Calu3 (cell line): Measurements from ENCODE around the gene ABHD15. TPM values are rescaled to one million over a fixed set of nuclear protein-coding genes. Genes with fewer than 3 reads are reported as not detected.
"Not testable (repeated sequence)": the region's sequence is repeated elsewhere in the genome, so short reads cannot be mapped to it uniquely, and the experiment has no call there.

ENCODE experiments used
- BruUV-seq: library from RNA; stranded (reverse); fragments of 400-500 nt; replicated peaks from 2 replicates; lab custom pipeline; 2021; lab: Mats Ljungman, UMichigan
- CTCF ChIA-PET: fragments of 300-600 bp; sonication (Branson Sonifier 250); formaldehyde crosslinking; loops from one replicate; lab custom pipeline; 2022; ENCODE audit warnings: antibody characterized with exemption; lab: Charles Lee
- DNase-seq: peaks from one replicate; pipeline ENCODE4 v3.0.0; 2022
- H3K27ac Mint-ChIP-seq: one replicate; pipeline ENCODE4 v1.8.0; 2022; ENCODE audit warnings: mixed read lengths; ENCODE audit not compliant: unreplicated experiment
- H3K27me3 Mint-ChIP-seq: one replicate; pipeline ENCODE4 v1.8.0; 2022; ENCODE audit warnings: mixed read lengths; ENCODE audit not compliant: unreplicated experiment
- H3K36me3 Mint-ChIP-seq: one replicate; pipeline ENCODE4 v1.8.0; 2022; ENCODE audit warnings: mild to moderate bottlenecking, moderate library complexity, mixed read lengths; ENCODE audit not compliant: insufficient read depth, unreplicated experiment
- H3K4me1 Mint-ChIP-seq: one replicate; pipeline ENCODE4 v1.8.0; 2022; ENCODE audit warnings: mild to moderate bottlenecking, low read depth, mixed read lengths; ENCODE audit not compliant: unreplicated experiment
- H3K4me3 Mint-ChIP-seq: one replicate; pipeline ENCODE4 v1.8.0; 2022; ENCODE audit warnings: mild to moderate bottlenecking, low read depth, moderate library complexity, mixed read lengths; ENCODE audit not compliant: unreplicated experiment
- H3K9me3 Mint-ChIP-seq: one replicate; pipeline ENCODE4 v1.8.0; 2022; ENCODE audit warnings: low read depth, mixed read lengths; ENCODE audit not compliant: unreplicated experiment
- intact Hi-C: fragments of 100-400 bp; cut with micrococcal nuclease; formaldehyde crosslinking; loops from one replicate; pipeline ENCODE4 v1.10.0; 2022; ENCODE audit not compliant: unreplicated experiment
- total RNA-seq: library from RNA; stranded (reverse); gene quantifications from 2 replicates; pipeline ENCODE4 v1.2.3, GENCODE V29; 2022
- TF ChIP-seq, protein P1 (sequence below): fragments of 200-600 bp; IDR thresholded peaks from one replicate; pipeline ENCODE4 v1.8.0; 2022; ENCODE audit warnings: antibody characterized with exemption; ENCODE audit not compliant: unreplicated experiment

The ABHD15 gene
- total RNA-seq, 1 experiment from 2014 or later: 12.5 TPM

DNA sequence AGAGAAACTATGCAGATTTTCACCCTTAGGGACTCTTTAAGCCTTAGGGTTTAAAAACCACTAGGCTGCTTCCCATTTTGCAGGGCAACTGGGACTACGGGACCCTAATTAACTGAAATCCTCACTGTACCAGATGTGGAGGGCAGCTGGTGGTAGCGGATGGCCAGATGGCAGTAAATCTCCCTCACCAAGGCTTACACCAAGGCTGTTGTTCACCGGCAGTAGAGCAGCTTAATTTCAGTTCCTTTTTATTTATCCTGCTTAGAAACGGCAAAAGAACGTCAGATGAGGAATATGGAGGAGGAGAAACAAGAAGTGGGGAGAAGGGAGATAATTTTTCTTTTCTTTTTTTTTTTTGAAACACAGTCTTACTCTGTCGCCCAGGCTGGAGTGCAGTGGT is 6.5 kb downstream of the ABHD15 start:
- no peak for DNase-seq
- BruUV-seq: no TSS peak
- TF ChIP-seq, protein P1, sequence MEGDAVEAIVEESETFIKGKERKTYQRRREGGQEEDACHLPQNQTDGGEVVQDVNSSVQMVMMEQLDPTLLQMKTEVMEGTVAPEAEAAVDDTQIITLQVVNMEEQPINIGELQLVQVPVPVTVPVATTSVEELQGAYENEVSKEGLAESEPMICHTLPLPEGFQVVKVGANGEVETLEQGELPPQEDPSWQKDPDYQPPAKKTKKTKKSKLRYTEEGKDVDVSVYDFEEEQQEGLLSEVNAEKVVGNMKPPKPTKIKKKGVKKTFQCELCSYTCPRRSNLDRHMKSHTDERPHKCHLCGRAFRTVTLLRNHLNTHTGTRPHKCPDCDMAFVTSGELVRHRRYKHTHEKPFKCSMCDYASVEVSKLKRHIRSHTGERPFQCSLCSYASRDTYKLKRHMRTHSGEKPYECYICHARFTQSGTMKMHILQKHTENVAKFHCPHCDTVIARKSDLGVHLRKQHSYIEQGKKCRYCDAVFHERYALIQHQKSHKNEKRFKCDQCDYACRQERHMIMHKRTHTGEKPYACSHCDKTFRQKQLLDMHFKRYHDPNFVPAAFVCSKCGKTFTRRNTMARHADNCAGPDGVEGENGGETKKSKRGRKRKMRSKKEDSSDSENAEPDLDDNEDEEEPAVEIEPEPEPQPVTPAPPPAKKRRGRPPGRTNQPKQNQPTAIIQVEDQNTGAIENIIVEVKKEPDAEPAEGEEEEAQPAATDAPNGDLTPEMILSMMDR: no peak
- H3K4me3 Mint-ChIP-seq: no peak overlapping the region
- H3K27ac Mint-ChIP-seq: no peak overlapping the region
- no peaks in the 10 kb centered on the region for H3K27me3 Mint-ChIP-seq
- peaks cover 23% of the 10 kb centered on the region for H3K36me3 Mint-ChIP-seq
- intact Hi-C loops: no loop called here
- CTCF ChIA-PET: interaction anchor here (1.0 kb wide), 1 partner anchor 57 kb away, joined by 5 read pairs; no protein-coding TSS in a partner anchor
- H3K9me3 Mint-ChIP-seq: no peaks in the 10 kb centered on the region
- H3K4me1 Mint-ChIP-seq: peaks cover 19% of the 10 kb centered on the region

DNA sequence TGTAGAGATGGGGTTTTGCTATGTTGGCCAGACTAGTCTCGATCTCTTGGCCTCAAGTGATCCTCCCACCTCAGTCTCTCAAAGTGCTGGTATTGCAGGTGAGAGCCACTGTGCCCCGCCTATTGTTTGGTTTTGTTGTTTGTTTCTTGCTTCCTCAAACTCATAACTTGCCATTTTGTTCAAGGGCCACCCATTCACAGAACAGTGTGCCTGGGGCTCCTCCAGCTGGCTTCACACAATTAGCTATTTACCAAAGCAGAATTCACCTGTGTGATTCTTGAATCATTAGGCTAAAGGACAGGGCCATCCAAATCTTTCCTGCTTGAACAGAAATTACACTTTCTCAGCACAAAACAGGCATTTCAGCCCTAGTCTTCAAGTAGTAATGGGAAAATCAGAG is 7.2 kb downstream of the ABHD15 start:
- H3K4me3 Mint-ChIP-seq: no peak overlapping the region
- BruUV-seq: no TSS peak
- H3K4me1 Mint-ChIP-seq: peaks cover 19% of the 10 kb centered on the region
- intact Hi-C loops: no loop called here
- TF ChIP-seq, protein P1: no peak
- no peaks in the 10 kb centered on the region for H3K9me3 Mint-ChIP-seq
- H3K27ac Mint-ChIP-seq: no peak overlapping the region
- H3K36me3 Mint-ChIP-seq: peaks cover 23% of the 10 kb centered on the region
- no peaks in the 10 kb centered on the region for H3K27me3 Mint-ChIP-seq
- no peak for DNase-seq
- CTCF ChIA-PET: interaction anchor here (1.0 kb wide), 1 partner anchor 58 kb away, joined by 5 read pairs; no protein-coding TSS in a partner anchor

DNA sequence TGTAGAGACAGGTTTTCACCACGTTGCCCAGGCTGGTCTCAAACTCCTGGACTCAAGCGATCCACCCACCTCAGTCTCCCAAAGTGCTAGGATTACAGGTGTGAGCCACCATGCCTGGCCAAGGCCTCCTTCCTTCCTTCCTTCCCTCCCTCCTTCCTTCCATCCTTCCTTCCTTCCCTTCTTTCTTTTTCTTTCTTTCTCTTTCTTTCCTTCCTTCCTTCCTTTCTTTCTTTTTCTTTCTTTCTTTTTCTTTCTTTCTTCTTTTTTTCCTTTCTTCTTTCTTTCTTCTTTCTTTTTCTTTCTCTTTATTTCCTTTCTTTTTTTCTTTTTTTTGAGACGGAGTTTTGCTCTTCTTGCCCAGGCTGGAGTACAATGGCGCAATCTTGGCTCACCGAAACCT is 8.7 kb downstream of the ABHD15 start:
- H3K27ac Mint-ChIP-seq, CTCF ChIA-PET, H3K4me3 Mint-ChIP-seq, intact Hi-C loops, H3K9me3 Mint-ChIP-seq, BruUV-seq, H3K27me3 Mint-ChIP-seq, DNase-seq: not testable (repeated sequence)
- Mint-ChIP-seq H3K4me1 (peaks cover 19% of the 10 kb centered on the region), H3K36me3 (peaks cover 23% of the 10 kb centered on the region)

DNA sequence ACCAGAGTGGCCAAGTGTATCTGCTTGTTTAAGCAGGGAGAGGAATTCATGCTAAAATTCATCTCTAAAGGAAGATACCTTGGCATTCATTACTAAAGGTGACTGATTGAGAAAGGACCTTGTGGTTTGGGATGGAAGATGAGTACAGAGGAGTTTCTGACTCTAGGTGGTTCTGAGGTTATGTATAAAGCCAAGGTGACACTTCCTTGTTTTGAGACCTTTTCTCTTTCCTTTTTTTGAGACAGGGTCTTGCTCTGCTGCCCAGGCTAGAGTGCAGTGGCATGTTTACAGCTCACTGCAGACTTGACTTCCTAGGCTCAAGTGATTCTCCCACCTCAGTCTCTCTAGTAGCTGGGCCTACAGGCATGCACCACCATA is 9.1 kb downstream of the ABHD15 start:
- Mint-ChIP-seq H3K27ac (no peak overlapping the region), H3K36me3 (peaks cover 19% of the 10 kb centered on the region), H3K27me3 (no peaks in the 10 kb centered on the region), H3K9me3 (no peaks in the 10 kb centered on the region), H3K4me3 (no peak overlapping the region), H3K4me1 (peaks cover 19% of the 10 kb centered on the region)
- TF ChIP-seq, protein P1: no peak
- intact Hi-C loops: no loop called here
- CTCF ChIA-PET: no interaction called here
- no TSS peak for BruUV-seq
- no peak for DNase-seq

DNA sequence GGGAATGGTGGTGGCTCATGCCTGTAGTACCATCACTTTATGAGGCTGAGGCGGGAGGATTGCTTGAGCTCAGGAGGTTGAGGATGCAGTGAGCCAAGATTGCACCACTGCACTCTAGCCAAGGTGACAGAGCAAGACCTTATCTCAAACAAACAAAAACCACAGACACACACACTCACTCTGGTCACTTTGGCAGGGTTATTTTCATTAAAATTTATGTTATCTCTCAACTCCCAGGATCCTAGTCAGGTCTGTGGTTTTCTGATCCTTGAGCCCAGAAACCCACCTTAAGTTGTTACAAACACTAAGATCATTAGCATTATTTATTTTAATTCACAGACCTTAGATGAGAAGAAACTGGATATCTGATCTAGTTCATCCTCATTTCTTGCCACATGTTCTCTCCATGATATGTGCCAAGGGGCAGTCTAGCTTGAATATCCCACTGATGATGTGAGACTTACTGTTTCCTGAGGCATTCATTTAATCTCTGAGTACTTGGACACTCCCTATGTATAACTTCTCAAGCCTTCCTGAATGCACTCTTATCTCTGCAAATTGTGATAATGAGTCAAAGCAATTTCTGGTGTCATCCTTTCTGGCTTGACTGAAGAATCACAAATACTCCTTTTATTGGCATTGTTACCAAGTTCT is 9.6 kb downstream of the ABHD15 start:
- Mint-ChIP-seq H3K4me3 (no peak overlapping the region), H3K27ac (no peak overlapping the region), H3K4me1 (peaks cover 19% of the 10 kb centered on the region), H3K36me3 (peaks cover 14% of the 10 kb centered on the region), H3K27me3 (no peaks in the 10 kb centered on the region), H3K9me3 (no peaks in the 10 kb centered on the region)
- CTCF ChIA-PET: interaction anchor here (1.7 kb wide), 1 partner anchor 10 kb away, joined by 5 read pairs; the partner anchor contains the start of gene ABHD15
- no TSS peak for BruUV-seq
- intact Hi-C loops: no loop called here
- TF ChIP-seq, protein P1: no peak
- no peak for DNase-seq
